GM18868 (cell line): Measurements from ENCODE around the gene LIMS2.
A peak's percentile ranks its signal among the peaks of the same experiment; 100 is the strongest.

Experiments
- ATAC-seq: cut with Tn5 transposase; IDR thresholded peaks from one replicate; pipeline ENCODE4 v1.9.1; 2021; ENCODE audit warnings: mild to moderate bottlenecking, moderate library complexity; ENCODE audit not compliant: unreplicated experiment

Gene LIMS2

DNA sequence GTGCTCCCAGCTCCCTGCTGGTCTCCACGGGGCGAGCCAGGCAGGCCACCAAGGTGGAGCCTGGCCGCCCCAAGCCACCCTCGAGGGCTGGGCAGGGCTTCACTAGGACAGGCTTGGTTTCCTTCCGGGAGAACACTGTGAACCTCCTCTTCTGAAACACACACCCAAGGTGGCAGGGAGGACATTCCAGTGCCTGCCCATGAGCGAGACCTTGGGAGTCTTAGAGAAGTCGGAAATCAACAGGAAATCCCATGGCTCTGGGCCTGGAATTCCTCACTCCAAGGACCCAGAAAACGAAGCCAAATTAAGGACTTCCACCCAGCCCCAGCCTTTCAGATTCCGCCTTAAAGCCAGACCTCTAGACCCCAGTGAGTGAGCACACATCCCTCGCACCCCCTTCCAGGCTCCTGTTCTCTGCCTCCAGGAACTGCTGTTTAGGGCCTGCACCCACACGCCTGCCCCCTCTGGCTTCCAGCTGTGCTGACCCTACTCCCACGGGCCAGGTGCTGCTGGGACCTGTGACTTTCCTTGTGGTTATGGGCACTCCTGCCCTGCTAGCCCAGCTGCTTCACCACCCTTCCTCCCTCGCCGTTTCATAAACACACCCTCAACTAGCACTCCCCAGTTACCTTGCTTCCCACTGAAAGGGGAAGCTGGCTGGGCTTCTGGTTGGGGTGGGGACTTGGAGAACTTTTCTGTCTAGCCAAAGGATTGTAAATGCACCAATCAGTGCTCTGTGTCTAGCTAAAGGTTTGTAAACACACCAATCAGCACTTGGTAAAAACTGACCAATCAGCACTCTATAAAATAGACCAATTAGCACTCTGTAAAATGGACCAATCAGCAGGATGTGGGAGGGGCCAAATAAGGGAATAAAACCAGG is 15.7 kb downstream of the LIMS2 start:
- no peak for ATAC-seq

DNA sequence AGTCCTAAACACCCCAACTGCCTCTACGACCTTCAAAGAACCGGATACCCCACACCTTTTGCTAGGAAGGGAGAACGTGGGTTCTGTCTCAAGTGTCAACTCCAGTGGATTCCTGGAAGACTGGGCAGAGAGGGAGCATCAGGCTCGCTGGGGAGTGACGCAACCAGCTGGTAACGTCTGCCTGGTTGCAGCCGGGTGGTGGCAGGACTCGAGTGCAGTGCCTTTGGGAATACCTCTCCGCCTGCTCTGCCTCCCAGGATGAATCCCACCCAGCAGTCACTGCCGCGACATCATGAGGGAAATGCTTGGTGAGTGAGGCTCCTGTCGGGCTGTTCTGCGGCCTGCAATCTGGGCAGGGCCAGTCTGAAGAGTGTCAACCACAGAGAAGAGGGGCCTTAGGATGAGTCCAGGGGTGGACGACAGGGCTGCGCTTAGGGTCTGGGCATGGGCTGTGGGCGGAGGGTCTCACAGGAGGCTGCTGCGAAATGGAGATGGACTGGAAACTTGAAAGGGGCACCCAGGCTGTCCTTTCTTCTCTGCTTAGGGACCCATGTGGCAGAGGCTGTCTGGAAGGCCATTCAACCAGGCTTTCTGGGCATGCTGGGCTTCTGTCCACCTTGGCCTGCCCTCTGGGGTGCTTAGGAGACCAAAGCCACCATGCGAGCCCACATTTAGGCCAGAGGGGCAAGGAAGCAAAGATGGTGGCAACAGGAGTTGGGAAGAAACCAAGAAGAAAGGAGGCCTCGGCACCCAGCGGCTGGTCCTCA is 16.5 kb downstream of the LIMS2 start:
- no peak for ATAC-seq

DNA sequence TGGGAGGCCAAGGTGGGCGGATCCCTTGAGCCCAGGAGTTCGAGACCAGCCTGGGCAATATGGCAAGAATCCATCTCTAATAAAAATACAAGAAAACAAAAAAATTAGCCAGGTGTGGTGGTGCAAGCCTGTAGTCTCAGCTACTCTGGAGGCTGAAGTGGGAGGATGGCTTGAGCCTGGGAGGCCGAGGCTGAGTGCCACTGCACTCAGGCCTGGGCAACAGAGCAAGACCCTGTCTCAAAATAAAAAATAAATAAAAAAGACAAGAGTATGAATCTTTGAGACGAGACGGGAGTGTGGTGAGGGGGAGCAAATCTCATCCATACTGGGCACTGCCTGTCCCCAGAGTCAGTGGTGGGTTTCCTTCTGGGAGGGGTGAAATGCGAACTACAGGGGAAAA is 17.2 kb downstream of the LIMS2 start:
- no peak for ATAC-seq

DNA sequence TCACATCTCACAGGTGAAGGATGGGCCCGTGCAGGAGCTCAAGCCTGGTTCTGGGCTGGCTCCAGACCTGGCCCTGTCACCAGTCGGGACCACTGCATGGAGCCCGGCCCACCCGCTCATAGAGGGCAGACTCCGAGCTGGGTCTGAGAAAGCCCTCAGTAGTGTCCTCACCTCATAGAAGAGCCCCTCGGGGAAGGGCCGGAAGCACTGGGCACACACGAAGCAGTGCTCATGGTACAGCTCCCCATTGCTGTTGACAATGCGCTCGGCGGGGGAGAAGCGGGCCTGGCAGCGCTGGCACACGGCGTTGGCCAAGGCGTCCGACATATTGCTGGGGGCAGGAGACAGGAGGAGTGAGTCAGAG is 18.1 kb downstream of the LIMS2 start:
- ATAC-seq, result no peak

DNA sequence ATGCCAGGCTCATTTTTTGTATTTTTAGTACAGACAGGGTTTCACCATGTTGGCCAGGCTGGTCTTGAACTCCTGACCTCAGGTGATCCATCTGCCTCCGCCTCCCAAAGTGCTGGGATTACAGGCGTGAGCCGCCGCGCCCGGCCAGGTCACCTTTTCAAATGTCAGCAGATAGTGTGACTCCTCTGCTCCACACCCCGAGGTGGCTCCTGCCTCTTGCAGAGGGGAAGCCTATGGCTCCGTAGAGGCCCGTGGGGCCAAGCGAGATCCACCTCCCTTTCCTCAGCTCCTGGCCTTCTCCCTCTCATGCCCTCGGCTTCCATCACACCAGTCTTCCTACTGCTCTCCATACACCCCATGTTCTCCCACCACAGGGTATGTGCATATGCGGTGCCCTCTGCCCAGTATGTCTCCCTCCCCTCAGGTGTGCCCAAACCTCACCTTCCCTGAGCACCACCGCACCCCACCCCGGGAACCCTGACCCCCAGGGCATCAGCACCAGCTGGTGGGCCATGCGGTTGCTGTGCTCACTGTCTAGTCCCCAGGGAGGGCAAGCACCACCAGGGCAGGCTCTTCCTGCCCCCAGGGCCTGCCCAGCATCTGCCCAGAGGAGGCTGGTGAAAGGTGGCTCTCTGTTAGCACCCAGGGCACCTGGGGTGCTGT is 18.6 kb downstream of the LIMS2 start:
- ATAC-seq, result no peak

DNA sequence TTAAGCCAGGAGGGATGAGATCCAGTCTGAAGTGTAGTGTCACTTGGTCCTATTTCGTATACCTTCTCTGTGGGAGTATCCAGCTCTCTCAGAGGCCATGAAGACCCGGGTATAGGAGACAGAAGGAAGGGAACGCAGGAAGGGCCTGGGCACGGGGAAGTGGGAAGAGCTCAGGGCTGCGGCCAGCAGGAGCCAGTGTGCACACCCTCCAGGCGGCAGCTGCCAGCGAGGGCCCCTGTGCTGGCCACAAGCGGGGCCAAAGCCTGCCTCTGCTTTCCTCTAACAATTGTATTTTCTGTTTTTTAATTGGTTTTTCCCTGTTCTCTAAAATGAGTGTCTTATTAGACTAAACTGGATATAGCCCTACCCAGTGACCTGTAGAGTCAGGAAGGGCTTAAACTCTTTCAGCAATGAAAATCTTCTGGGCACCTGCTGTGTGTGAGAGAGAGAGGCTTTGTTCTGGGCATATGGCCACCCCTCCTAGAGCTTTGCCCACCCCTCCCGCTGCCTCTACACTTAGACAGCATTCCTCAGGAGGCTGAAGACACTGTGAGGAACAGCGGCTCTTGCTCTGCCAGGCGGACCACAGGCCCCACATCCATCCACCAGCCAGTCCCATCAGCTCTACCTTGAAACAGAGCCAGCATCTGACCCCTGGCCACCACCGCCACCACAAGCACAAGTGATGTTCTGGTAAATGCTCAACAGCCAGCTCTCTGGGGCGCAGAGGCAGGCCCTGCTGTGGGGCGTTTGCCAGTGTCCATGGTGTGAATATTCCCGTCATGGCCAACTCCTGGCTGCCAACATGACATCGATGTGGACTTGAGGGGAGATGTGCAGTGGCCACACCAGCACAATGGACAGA is 19.9 kb downstream of the LIMS2 start:
- ATAC-seq, result no peak

DNA sequence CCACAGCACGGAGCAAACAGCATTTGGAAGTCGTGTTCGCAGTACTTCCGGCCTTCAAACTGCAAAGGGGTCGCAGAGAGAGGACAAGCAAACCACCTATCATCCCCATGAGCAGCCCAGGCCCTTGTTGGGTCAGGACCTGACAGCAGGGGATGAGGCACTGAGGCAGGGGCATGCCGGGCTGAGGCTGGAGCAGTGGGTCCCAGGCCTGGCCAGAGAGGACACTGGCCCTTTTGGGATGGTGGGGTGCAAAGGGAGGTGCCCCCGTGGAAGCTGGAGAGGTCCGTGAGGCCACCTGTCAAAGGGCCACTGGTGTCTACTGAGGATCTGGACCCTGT is 20.5 kb downstream of the LIMS2 start:
- no peak for ATAC-seq

DNA sequence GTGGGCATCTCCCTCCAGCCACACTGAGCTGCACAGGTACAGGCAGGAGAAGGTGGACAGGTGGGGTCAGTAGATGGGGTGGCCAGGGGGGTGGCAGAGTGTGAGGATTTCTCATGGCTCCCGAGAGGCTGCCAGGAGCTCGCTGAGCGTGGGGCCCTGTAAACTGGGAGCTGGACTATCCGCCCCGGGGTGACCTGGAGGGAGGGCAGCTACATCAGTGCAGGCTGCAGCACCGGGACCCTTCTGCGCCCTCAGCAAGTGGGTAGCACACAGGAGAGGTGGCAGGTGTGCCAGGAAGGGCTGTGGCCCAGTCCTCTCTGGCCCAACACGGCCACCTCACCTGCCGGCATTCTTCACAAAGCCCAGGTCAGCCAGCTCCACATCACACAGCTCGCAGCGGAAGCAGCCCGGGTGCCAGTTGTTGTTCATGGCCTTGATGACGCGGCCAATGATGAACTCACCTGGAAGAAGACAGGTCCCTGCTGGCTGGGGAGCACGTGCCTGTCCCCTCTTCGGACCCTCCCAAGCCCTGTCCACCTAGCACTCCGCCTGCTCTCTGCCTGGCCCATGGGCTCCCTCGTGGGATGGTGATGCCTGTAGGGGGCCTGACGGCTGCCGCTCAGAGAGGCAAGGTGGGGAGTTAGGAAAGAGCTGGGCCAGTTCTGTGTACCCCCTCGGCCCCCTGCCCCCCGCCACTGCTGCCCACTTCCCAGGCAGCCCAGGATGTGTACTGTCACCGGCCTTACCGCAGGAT is 21.1 kb downstream of the LIMS2 start:
- ATAC-seq, result no peak

DNA sequence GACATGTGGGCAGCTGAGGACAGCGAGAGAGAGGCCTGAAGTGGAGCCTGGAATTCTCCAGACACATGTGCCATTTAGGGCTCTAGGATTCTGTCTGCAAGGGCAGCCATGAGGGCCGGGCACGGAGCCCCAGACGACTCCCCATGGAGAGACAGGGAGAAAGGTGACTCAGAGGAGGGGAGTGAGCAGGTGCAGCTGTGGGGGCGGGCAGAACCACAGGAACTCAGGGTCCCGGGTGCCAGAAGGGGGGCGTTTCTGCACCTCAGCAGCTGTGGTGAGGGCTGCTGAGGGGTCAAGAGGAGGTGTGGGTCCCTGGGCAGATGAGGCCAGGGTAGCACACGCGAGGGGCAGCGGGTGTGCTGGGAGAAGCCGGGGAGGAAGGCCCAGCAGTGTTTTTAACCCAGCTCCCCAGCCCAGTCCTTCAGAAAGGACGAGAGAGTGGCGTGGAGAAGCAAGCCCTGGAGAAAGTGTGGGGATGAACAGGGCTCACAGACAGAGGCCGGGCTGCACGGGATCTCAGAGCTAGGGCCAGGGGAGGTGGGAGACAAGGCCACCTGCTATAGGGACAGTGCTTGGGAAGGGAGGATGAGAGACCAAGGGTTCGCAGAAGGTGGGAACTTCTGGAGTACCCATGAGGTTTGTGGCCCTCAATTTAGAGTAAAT is 21.8 kb downstream of the LIMS2 start:
- no peak for ATAC-seq

DNA sequence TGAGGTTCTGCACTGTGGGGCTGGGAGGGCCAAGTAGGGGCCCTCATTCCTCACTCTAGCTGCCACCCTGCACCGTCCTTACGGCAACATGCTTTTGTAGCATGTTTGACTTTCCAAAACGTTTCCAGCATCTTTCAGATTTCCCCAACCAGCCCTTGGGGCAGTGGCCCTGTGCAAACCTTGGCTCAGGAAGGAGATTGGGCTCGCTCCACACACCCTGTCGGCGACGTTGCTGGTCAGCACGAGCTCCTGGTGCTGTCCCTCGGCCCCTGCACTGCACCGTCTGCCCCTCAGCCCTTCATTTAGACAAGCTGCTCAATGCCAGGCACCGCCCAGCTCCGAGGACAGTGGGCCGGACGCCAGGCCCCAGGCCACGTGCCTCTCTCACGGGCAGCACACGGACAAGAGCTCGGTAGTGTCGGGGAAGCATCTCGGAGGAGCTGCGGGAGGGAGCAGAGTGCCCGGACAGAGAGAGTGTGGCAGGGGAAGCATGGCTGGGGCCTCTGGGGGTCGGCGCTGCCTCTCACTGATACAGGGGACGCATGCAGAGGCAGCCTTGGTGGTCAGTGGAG is 22.5 kb downstream of the LIMS2 start:
- no peak for ATAC-seq

DNA sequence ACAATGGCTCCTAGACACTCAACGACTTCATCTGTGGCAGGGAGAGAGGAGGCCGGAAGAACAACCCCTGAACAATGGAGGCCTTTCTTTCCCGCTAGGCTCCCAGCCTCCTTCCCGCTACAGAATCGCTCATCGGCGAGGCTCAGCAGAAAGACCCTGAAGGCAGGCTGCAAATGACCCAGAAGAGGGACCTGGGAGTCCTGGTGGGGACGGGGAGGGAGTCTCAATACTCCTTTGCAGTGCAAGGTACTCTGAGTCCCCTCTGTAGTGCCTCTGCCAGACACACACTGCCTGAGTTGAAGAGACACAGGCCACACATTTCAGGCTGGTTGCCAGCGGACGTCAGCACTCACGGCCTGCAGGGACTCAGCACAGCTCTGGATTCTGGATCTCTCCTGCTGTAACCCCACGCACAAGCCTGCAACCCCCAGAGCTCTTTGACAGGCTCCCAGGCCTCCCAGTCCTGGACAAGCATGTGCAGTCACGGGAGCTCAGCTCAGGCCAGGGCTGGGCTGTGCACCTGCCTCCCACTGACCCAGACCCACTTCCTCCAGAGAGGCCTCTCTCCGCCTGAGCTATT is 23.3 kb downstream of the LIMS2 start:
- no peak for ATAC-seq

DNA sequence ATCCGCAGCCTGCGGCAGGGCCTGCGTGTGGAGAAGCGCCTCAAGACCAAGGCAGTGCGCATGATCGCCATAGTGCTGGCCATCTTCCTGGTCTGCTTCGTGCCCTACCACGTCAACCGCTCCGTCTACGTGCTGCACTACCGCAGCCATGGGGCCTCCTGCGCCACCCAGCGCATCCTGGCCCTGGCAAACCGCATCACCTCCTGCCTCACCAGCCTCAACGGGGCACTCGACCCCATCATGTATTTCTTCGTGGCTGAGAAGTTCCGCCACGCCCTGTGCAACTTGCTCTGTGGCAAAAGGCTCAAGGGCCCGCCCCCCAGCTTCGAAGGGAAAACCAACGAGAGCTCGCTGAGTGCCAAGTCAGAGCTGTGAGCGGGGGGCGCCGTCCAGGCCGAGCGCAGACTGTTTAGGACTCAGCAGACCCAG is 23.9 kb downstream of the LIMS2 start:
- ATAC-seq, result no peak

DNA sequence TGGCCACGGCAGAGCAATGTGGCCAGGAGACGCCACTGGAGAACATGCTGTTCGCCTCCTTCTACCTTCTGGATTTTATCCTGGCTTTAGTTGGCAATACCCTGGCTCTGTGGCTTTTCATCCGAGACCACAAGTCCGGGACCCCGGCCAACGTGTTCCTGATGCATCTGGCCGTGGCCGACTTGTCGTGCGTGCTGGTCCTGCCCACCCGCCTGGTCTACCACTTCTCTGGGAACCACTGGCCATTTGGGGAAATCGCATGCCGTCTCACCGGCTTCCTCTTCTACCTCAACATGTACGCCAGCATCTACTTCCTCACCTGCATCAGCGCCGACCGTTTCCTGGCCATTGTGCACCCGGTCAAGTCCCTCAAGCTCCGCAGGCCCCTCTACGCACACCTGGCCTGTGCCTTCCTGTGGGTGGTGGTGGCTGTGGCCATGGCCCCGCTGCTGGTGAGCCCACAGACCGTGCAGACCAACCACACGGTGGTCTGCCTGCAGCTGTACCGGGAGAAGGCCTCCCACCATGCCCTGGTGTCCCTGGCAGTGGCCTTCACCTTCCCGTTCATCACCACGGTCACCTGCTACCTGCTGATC is 24.4 kb downstream of the LIMS2 start:
- no peak for ATAC-seq

DNA sequence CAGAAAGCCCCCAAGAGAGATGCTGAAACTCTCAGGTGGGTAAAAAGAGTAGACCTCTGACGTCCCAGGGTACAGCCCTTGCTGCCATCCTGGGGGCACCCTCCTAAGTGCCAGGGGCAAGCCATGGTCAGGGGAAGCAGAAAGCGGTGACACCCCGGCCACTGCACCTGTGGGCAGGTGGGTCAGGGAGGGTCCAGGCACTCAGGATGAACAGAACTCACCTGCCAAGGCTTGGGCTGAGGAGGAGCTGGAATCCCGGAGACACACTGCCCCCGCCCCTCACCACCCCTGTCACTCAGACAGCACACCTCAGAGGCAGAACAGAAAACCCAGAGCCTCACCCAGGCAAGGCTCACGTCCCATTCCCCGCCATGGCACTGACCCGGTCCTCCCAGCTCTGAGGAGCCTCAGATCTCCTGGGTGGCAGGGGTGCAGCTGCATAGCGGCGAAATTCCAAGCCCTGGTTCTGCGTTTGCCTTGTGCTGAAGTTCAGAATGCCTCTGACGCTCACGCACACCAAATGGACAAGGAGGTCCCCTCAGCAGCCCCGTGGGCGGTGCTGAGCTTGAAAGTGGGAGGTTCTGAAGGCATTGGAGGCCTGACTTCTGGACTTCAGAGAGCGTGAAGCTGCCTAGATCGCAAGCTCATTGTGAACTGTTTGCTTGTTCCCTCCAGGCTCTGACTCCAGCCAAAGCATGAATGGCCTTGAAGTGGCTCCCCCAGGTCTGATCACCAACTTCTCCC is 25.1 kb downstream of the LIMS2 start:
- ATAC-seq, result peak; percentile 18

DNA sequence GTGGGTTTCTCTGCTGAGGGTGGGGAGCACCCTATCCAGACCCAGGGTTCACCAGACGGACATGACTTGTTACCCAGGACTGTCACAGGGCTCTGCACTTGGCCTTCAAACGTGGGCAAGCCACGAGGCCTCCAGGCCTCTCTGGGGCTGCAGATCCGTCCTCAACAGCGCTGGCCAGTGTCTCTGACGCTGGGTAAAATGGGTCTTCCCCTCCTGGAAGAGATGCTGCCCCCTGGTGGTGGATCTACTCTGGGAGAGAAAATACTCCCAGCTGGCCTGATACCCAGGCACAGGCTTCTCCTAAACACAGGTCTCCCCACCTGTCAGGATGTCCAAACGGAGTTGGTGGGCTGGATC is 25.7 kb downstream of the LIMS2 start:
- peak; percentile 76 for ATAC-seq

DNA sequence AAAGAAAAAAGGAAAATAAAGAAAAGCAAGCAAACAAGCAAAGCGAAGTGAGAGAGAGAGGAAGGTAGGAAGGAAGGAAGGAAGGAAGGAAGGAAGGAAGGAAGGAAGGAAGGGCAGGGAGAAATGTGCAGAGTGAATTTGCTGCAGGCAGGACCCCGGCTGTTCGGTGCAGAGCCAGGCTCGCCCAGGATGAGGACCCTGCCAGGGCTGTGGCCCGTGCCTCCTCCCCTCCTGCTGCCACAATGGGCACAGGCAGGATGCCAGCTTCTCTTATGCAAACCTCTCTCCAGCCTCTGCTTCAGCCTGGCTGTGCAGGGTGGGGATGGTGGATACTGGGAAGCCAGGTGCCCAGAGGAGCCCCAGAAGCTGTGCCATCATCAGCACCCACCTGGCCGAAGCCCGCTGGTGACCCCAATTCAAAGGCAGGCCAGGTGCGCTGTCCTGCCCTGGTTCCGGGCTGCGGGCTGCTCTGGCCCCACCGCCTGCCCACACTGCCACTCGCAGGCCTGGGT is 26.2 kb downstream of the LIMS2 start:
- ATAC-seq, result no peak

DNA sequence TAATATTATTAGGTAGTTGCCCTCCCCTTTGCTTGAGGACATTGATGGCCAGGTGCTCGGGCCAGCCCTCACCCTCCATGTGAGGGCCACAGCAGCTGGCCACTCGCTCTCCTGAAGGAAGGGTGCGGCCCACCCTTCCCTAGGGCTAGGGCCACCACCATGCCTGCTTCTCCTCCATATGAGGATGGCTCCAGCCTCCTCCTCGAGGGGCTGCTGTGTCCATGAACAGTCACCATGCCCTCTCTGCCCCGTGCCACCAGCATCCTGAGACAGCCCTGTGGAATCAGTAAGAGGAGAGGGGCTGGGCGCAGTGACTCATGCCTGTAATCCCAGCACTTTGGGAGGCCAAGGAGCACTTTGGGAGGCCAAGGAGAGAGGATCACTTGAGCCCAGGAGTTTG is 27.0 kb downstream of the LIMS2 start:
- no peak for ATAC-seq
